HG02571 (cell line): Measurements from ENCODE around the gene MCM9.

Experiments used
- ATAC-seq: cut with Tn5 transposase; IDR thresholded peaks from one replicate; pipeline ENCODE4 v1.9.1; 2021; ENCODE audit warnings: mild to moderate bottlenecking, moderate library complexity; ENCODE audit not compliant: unreplicated experiment

The MCM9 gene

GRCh38 chr6:118933855-118934460 lies 1.0 kb downstream of the MCM9 start:
- ATAC-seq: no peak

GRCh38 chr6:118932421-118932820 lies 2.5 kb downstream of the MCM9 start:
- ATAC-seq: no peak

- ATAC-seq: no peak
Observed at GRCh38 chr6:118931436-118931835, 3.5 kb downstream of the MCM9 start.

GRCh38 chr6:118930680-118931079 lies 4.3 kb downstream of the MCM9 start:
- ATAC-seq: no peak

- no peak for ATAC-seq
Observed at GRCh38 chr6:118923035-118923434, 11.9 kb downstream of the MCM9 start.

GRCh38 chr6:118921084-118921483 lies 13.9 kb downstream of the MCM9 start:
- no peak for ATAC-seq

GRCh38 chr6:118918329-118918725 lies 16.6 kb downstream of the MCM9 start:
- ATAC-seq: no peak

GRCh38 chr6:118917546-118918328 lies 17.2 kb downstream of the MCM9 start:
- no peak for ATAC-seq

- no peak for ATAC-seq
Observed at GRCh38 chr6:118914598-118914997, 20.4 kb downstream of the MCM9 start.

GRCh38 chr6:118913161-118913560 lies 21.8 kb downstream of the MCM9 start:
- ATAC-seq: no peak

- ATAC-seq: no peak
Observed at GRCh38 chr6:118912646-118913045, 22.3 kb downstream of the MCM9 start.

- no peak for ATAC-seq
Observed at GRCh38 chr6:118908441-118908840, 26.5 kb downstream of the MCM9 start.

- ATAC-seq: no peak
Observed at GRCh38 chr6:118905851-118906250, 29.1 kb downstream of the MCM9 start.

GRCh38 chr6:118905084-118905483 lies 29.9 kb downstream of the MCM9 start:
- no peak for ATAC-seq

GRCh38 chr6:118903691-118904090 lies 31.3 kb downstream of the MCM9 start:
- ATAC-seq: no peak

GRCh38 chr6:118903138-118903537 lies 31.8 kb downstream of the MCM9 start:
- ATAC-seq: no peak

GRCh38 chr6:118902726-118903125 lies 32.2 kb downstream of the MCM9 start:
- ATAC-seq: no peak

- ATAC-seq: no peak
Observed at GRCh38 chr6:118899948-118900347, 35.0 kb downstream of the MCM9 start.

- ATAC-seq: no peak
Observed at GRCh38 chr6:118897386-118897785, 37.6 kb downstream of the MCM9 start.

- ATAC-seq: no peak
Observed at GRCh38 chr6:118896339-118897136, 38.4 kb downstream of the MCM9 start.

- no peak for ATAC-seq
Observed at GRCh38 chr6:118895859-118896258, 39.1 kb downstream of the MCM9 start.

- ATAC-seq: no peak
Observed at GRCh38 chr6:118895261-118895560, 39.7 kb downstream of the MCM9 start.
